Uterus (tissue), 4 donors: Measurements from ENCODE around the gene MEF2C. TPM values are rescaled to one million over a fixed set of nuclear protein-coding genes. Genes with fewer than 3 reads are reported as not detected.

Source experiments
- DNase-seq, 2 donors: peaks; one replicate each; pipeline ENCODE4 v3.0.0-alpha.2; 2019 to 2020
- H3K27ac ChIP-seq, 2 donors: fragments of 200-600 bp; sonication (generic); 1 replicate in 1 of 2; 2 replicates in 1 of 2; pipeline ENCODE4 v1.5.1; 2016 to 2018
- H3K27me3 ChIP-seq, 2 donors: fragments of 200-600 bp; sonication (generic); one replicate each; pipeline ENCODE4 v1.5.1; 2018 to 2019; ENCODE audit warnings: control low read depth in 1 of 2
- H3K36me3 ChIP-seq, 2 donors: fragments of 200-600 bp; sonication (generic); one replicate each; pipeline ENCODE4 v1.5.1; 2019; ENCODE audit warnings: control low read depth in 1 of 2
- H3K4me1 ChIP-seq, 2 donors: fragments of 200-600 bp; sonication (generic); one replicate each; pipeline ENCODE4 v1.5.1; 2018 to 2019; ENCODE audit warnings: control low read depth in 1 of 2
- H3K4me3 ChIP-seq, 2 donors: fragments of 200-600 bp; sonication (generic); 1 replicate in 1 of 2; 2 replicates in 1 of 2; pipeline ENCODE4 v1.5.1; 2018 to 2019; ENCODE audit warnings: mild to moderate bottlenecking in 1 of 2
- H3K9me3 ChIP-seq, 2 donors: fragments of 200-600 bp; sonication (generic); one replicate each; pipeline ENCODE4 v1.5.1; 2019; ENCODE audit warnings: control low read depth in 1 of 2
- POLR2A ChIP-seq, 2 donors: fragments of 450-650 bp; IDR thresholded peaks; one replicate each; pipeline ENCODE4 v1.6.1; 2016; ENCODE audit warnings: antibody characterized with exemption in 2 of 2, mild to moderate bottlenecking in 1 of 2, moderate library complexity in 1 of 2
- intact Hi-C: fragments of 100-400 bp; cut with DNase I; formaldehyde crosslinking; loops from one replicate; pipeline ENCODE4 v1.15.1; 2023; ENCODE audit warnings: low total_unique reads
- total RNA-seq, 4 donors: library from RNA; depleted of rRNA in 3 of 4; stranded (reverse); fragments of >200 nt in 3 of 4; gene quantifications; one replicate each; pipeline versions ENCODE4 v1.1.0 to v1.2.4, GENCODE V29; 2014 to 2023
- TF ChIP-seq, protein P1 (sequence below), 4 experiments: fragments of 200-600 bp in 2 of 4; fragments of 450-650 bp in 2 of 4; sonication (generic) in 2 of 4; IDR thresholded peaks; one replicate each; pipeline ENCODE4 v1.5.1; 2016 to 2019; ENCODE audit warnings: antibody characterized with exemption in 4 of 4, mild to moderate bottlenecking in 2 of 4, moderate library complexity in 1 of 4
- donor health status: DM: yes; HTN: yes; CAD: no.

MEF2C gene
- total RNA-seq, 4 donors from 2014 or later = 30.3 to 134 (median 70.3) TPM

DNA sequence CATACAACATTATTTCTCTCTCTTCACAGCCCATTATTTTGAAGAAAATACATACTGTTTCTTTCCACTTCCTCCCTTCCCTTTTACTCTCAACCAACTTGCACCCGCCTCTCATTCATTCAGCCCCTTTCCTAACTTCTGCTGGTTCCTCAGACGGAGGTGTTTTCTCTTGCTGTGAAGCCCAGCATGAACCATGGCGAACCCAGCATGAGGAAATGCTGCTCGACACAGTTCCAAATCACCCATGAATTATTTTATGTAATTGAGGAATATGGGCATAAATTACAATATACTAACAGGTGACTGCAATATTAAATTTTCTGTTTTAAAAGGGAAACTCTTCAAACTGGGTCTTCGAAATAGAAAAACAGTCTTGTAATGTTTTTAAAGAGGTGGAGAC, 124.8 kb downstream of the MEF2C start:
- H3K27ac ChIP-seq = no peak overlapping the region
- H3K36me3 ChIP-seq = no peaks in the 10 kb centered on the region
- H3K9me3 ChIP-seq = no peaks in the 10 kb centered on the region
- TF ChIP-seq, protein P1, sequence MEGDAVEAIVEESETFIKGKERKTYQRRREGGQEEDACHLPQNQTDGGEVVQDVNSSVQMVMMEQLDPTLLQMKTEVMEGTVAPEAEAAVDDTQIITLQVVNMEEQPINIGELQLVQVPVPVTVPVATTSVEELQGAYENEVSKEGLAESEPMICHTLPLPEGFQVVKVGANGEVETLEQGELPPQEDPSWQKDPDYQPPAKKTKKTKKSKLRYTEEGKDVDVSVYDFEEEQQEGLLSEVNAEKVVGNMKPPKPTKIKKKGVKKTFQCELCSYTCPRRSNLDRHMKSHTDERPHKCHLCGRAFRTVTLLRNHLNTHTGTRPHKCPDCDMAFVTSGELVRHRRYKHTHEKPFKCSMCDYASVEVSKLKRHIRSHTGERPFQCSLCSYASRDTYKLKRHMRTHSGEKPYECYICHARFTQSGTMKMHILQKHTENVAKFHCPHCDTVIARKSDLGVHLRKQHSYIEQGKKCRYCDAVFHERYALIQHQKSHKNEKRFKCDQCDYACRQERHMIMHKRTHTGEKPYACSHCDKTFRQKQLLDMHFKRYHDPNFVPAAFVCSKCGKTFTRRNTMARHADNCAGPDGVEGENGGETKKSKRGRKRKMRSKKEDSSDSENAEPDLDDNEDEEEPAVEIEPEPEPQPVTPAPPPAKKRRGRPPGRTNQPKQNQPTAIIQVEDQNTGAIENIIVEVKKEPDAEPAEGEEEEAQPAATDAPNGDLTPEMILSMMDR (IDR thresholded peaks at IDR 0.05) = no peak
- TF ChIP-seq POLR2A (IDR thresholded peaks at IDR 0.05) = no peak
- H3K27me3 ChIP-seq = no peaks in the 10 kb centered on the region
- no peak overlapping the region for H3K4me3 ChIP-seq
- no peaks in the 10 kb centered on the region for H3K4me1 ChIP-seq
- DNase-seq = no peak
- intact Hi-C loops = no loop called here

DNA sequence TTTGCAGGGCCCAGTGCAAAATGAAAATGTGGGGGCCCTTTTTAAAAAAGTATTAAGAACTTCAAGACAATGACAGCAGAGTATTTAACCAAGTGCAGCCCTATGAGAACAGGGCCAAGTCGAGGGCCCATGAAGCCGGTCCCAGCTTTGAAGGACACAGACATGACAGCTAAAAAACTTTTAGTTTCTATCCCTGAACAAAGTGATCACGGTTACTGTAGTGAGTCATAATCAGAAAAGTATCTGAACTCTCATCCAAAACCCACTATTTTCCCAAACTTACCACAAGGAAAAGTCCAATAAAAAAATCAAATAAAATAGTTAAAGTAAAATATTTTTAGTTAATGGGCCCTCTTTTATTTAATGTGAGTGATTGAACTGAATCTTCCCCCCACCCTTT, 126.0 kb downstream of the MEF2C start:
- Histone ChIP-seq H3K9me3 (no peaks in the 10 kb centered on the region), H3K27me3 (no peaks in the 10 kb centered on the region), H3K4me3 (no peak overlapping the region), H3K4me1 (no peaks in the 10 kb centered on the region), H3K36me3 (no peaks in the 10 kb centered on the region), H3K27ac (no peak overlapping the region)
- TF ChIP-seq POLR2A (IDR thresholded peaks at IDR 0.05) = no peak
- TF ChIP-seq, protein P1 (IDR thresholded peaks at IDR 0.05) = no peak
- intact Hi-C loops = no loop called here
- no peak for DNase-seq

DNA sequence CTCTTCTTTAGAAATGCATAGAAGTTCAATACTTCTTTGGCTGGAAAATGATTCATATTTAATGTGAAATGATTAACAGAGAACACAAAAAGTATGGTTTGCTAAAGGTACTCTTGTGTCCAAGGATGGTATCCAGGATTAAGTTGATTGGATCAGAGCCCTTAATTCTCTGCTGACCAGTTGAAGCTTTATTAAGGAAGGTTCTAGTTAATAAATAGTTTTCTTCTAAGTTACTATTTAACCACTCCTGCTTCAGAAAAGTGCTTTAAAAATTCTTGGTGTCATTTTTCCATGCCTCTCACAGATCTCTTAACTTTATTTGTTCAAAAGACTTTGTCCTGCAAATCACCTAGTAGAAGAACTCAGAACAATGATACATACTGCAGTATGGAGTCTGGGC, 134.3 kb downstream of the MEF2C start:
- intact Hi-C loops = no loop called here
- no peak overlapping the region for H3K27ac ChIP-seq
- H3K4me3 ChIP-seq = no peak overlapping the region
- H3K9me3 ChIP-seq = no peaks in the 10 kb centered on the region
- TF ChIP-seq, protein P1 (IDR thresholded peaks at IDR 0.05) = no peak
- TF ChIP-seq POLR2A (IDR thresholded peaks at IDR 0.05) = no peak
- no peaks in the 10 kb centered on the region for H3K36me3 ChIP-seq
- H3K4me1 ChIP-seq = no peaks in the 10 kb centered on the region
- no peaks in the 10 kb centered on the region for H3K27me3 ChIP-seq
- DNase-seq = no peak

DNA sequence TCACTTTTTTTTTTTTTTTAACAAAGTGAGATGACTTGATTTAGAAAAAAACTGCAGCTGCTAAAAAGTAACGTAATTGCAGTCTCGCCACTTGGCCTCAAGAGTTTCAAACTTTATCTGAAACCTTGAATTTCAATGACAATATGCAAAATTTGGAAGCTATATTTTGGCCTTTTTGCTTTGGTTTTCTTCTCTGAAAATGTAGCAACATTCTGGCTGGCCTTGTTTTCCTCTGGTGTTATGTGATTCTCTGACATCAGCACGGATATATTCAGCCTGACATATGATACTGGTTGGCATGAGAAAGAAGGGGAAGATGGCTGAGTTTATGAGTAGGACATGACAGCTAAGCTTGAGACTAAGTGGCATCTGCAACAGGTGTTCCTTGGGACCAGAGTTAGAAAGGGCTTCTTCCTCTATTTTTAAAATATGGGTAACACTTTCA, 136.5 kb downstream of the MEF2C start:
- no peak overlapping the region for H3K4me3 ChIP-seq
- no peak for DNase-seq
- intact Hi-C loops = no loop called here
- H3K27me3 ChIP-seq = no peaks in the 10 kb centered on the region
- no peaks in the 10 kb centered on the region for H3K9me3 ChIP-seq
- no peaks in the 10 kb centered on the region for H3K36me3 ChIP-seq
- TF ChIP-seq, protein P1 (IDR thresholded peaks at IDR 0.05) = no peak
- no peak for TF ChIP-seq POLR2A (IDR thresholded peaks at IDR 0.05)
- no peak overlapping the region for H3K27ac ChIP-seq
- H3K4me1 ChIP-seq = no peaks in the 10 kb centered on the region

DNA sequence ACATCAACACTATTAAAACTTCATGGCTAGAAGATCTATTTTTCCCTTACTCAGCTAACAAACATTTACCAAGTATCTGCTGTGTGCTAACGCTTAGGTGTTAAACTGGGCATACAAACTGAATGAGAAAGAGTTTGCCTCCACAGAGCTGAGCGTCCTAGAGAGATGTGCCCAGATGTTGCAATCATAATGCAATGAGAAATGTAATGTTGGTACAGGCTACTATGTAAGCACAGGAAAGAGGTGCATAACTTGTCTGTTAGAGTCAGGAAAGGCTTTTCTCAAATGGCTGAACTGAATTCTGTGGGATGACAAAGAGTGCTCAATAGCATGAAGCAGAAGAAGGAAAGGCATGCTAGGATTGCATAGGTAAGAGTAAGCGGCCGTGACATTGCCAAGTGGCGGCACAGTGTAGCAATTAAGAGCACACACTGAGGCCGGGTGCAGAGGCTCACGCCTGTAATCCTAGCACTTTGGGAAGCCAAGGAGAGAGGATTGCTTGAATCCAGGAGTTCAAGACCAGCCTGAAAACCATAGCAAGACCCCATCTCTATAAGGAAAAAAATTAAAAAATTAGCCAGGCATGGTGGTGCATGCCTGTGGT, 137.8 kb downstream of the MEF2C start:
- Histone ChIP-seq H3K36me3 (no peaks in the 10 kb centered on the region), H3K9me3 (no peaks in the 10 kb centered on the region), H3K27ac (peak overlapping the region in 1 of 2 donors; percentile 33), H3K27me3 (no peaks in the 10 kb centered on the region), H3K4me1 (no peaks in the 10 kb centered on the region), H3K4me3 (no peak overlapping the region)
- DNase-seq = no peak
- intact Hi-C loops = no loop called here
- TF ChIP-seq, protein P1 (IDR thresholded peaks at IDR 0.05) = no peak
- no peak for TF ChIP-seq POLR2A (IDR thresholded peaks at IDR 0.05)
